C4-2B (cell line): Measurements from ENCODE around the gene LAMC3.

Source experiments
- H3K27ac ChIP-seq: fragments of 450-650 bp; 2 replicates; pipeline ENCODE4 v1.5.1; 2017
- CTCF ChIP-seq: fragments of 450-650 bp; conservative IDR thresholded peaks from 2 replicates; pipeline ENCODE4 v1.5.1; 2017; ENCODE audit warnings: mild to moderate bottlenecking
- ZFX ChIP-seq: fragments of 450-650 bp; IDR thresholded peaks from 2 replicates; pipeline ENCODE4 v1.6.1; 2017

Gene LAMC3

GRCh38 chr9:131126059-131126426, 117.1 kb downstream of the LAMC3 start:
- H3K27ac ChIP-seq = peak overlapping the region; percentile 88
- TF ChIP-seq CTCF (no peak), ZFX (no peak)

- no peak overlapping the region for H3K27ac ChIP-seq
Observed at GRCh38 chr9:131129183-131129582, 120.2 kb downstream of the LAMC3 start.

DNA sequence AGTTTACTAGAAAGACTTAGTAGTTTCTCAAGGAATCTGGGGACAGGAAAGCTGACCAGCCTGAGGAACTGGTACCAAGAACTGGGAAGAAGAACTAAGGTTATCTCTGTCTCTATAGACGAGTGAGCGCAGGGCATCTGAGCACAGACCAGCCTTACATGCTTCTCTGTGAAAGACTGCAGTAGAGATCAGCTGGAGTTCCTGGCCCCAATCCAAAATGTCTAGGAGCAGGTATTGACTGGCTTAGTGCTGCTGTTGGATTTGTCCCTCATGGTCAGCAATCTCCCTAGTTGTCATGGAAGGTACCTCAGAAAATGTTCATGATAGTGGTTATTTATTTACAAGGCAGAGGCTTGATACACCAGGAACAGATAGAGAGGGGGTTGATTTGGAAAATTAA, 129.7 kb downstream of the LAMC3 start:
- no peak for TF ChIP-seq ZFX
- no peak for TF ChIP-seq CTCF
- no peak overlapping the region for H3K27ac ChIP-seq

More at GRCh38 chr9:131129183-131129582, 120.2 kb downstream of the LAMC3 start:
- no peak for TF ChIP-seq ZFX
- TF ChIP-seq CTCF = no peak

DNA sequence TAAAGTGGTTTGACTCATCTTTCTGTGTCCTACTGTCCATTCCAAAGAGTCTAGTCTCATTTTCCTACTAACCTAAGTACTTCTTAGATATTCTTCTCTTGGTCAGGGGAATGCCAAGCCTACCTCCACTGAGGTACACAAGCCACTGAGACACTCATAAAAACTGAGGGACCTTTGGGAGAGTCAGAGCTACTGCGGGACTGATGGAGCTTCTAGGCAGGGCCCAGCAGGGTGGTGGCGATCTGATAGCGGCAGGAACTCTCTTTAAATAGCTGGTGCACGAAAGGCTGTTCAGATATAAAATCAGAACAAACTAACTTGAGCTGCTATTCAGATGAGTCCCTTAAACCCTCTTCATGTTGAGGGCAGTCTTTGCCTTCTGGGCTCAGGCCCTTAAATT, 131.1 kb downstream of the LAMC3 start:
- no peak for TF ChIP-seq CTCF
- TF ChIP-seq ZFX = no peak
- H3K27ac ChIP-seq = no peak overlapping the region

- no peak overlapping the region for H3K27ac ChIP-seq
- TF ChIP-seq CTCF (no peak), ZFX (no peak)
Observed at GRCh38 chr9:131140550-131140949, 131.6 kb downstream of the LAMC3 start.

GRCh38 chr9:131142160-131142559, 133.2 kb downstream of the LAMC3 start:
- TF ChIP-seq CTCF (no peak), ZFX (no peak)
- no peak overlapping the region for H3K27ac ChIP-seq
